ENCODE data around the gene RNH1. TPM values are rescaled to one million over a fixed set of nuclear protein-coding genes. Genes with fewer than 3 reads are reported as not detected.

RNH1 gene
- total RNA-seq, 2 experiments from 2014 or later: 65.5 to 65.7 TPM

- TF ChIP-seq CTCF (conservative IDR thresholded peaks at IDR 0.05; ENCODE audit: low read length): no peak
- TF ChIP-seq EZH2phosphoT487 (IDR thresholded peaks at IDR 0.05; ENCODE audit: borderline replicate concordance, low read depth, low read length): no peak
- Histone ChIP-seq H3K79me2 (ENCODE audit: insufficient read depth, low read depth, low read length) (no peaks in the 10 kb centered on the region), H3K27ac (ENCODE audit: low read depth, low read length, poor library complexity, severe bottlenecking) (no peak overlapping the region), H2AFZ (ENCODE audit: low read length) (no peak overlapping the region), H3K9me3 (ENCODE audit: low read length) (no peaks in the 10 kb centered on the region), H3K4me1 (ENCODE audit: insufficient read depth, low read length, poor library complexity, severe bottlenecking) (peaks cover 15% of the 10 kb centered on the region), H3K4me2 (ENCODE audit: low read length) (no peak overlapping the region), H4K20me1 (ENCODE audit: insufficient read depth, low read length) (no peaks in the 10 kb centered on the region), H3K9me2 (ENCODE audit: insufficient read depth, low read length) (no peaks in the 10 kb centered on the region), H3K36me3 (ENCODE audit: insufficient read depth, low read length) (peaks cover 1% of the 10 kb centered on the region), H3K4me3 (ENCODE audit: low read depth, low read length, poor library complexity, severe bottlenecking) (no peak overlapping the region)
- intact Hi-C loops (cut with micrococcal nuclease; ENCODE audit: unreplicated experiment): no loop called here
- CTCF ChIA-PET (ENCODE audit: unreplicated experiment): no interaction called here
- DNase-seq (ENCODE audit: low spot score): no peak
- no TSS peak for BruUV-seq (replicated peaks)
- POLR2A ChIA-PET: no interaction called here
Measured at GRCh38 chr11:488579-488978, 18.5 kb downstream of the RNH1 start.

- no peak overlapping the region for H3K4me3 ChIP-seq (ENCODE audit: low read depth, low read length, poor library complexity, severe bottlenecking)
- ChIA-PET CTCF (ENCODE audit: unreplicated experiment) (no interaction called here), POLR2A (no interaction called here)
- peaks cover 12% of the 10 kb centered on the region for H3K4me1 ChIP-seq (ENCODE audit: insufficient read depth, low read length, poor library complexity, severe bottlenecking)
- H3K9me3 ChIP-seq (ENCODE audit: low read length): no peaks in the 10 kb centered on the region
- H3K27ac ChIP-seq (ENCODE audit: low read depth, low read length, poor library complexity, severe bottlenecking): no peak overlapping the region
- H3K79me2 ChIP-seq (ENCODE audit: insufficient read depth, low read depth, low read length): no peaks in the 10 kb centered on the region
- DNase-seq (ENCODE audit: low spot score): no peak
- H4K20me1 ChIP-seq (ENCODE audit: insufficient read depth, low read length): no peaks in the 10 kb centered on the region
- intact Hi-C loops (cut with micrococcal nuclease; ENCODE audit: unreplicated experiment): no loop called here
- no peaks in the 10 kb centered on the region for H3K36me3 ChIP-seq (ENCODE audit: insufficient read depth, low read length)
- TF ChIP-seq EZH2phosphoT487 (IDR thresholded peaks at IDR 0.05; ENCODE audit: borderline replicate concordance, low read depth, low read length) (no peak), CTCF (conservative IDR thresholded peaks at IDR 0.05; ENCODE audit: low read length) (no peak)
- no TSS peak for BruUV-seq (replicated peaks)
- H3K4me2 ChIP-seq (ENCODE audit: low read length): no peak overlapping the region
- no peaks in the 10 kb centered on the region for H3K9me2 ChIP-seq (ENCODE audit: insufficient read depth, low read length)
- no peak overlapping the region for H2AFZ ChIP-seq (ENCODE audit: low read length)
Measured at GRCh38 chr11:488062-488461, 19.0 kb downstream of the RNH1 start.

- Histone ChIP-seq H3K79me2 (ENCODE audit: insufficient read depth, low read depth, low read length) (no peaks in the 10 kb centered on the region), H3K9me3 (ENCODE audit: low read length) (no peaks in the 10 kb centered on the region), H3K36me3 (ENCODE audit: insufficient read depth, low read length) (no peaks in the 10 kb centered on the region), H3K9me2 (ENCODE audit: insufficient read depth, low read length) (no peaks in the 10 kb centered on the region), H3K4me3 (ENCODE audit: low read depth, low read length, poor library complexity, severe bottlenecking) (no peak overlapping the region), H3K4me2 (ENCODE audit: low read length) (no peak overlapping the region), H3K27ac (ENCODE audit: low read depth, low read length, poor library complexity, severe bottlenecking) (no peak overlapping the region), H4K20me1 (ENCODE audit: insufficient read depth, low read length) (no peaks in the 10 kb centered on the region), H3K4me1 (ENCODE audit: insufficient read depth, low read length, poor library complexity, severe bottlenecking) (peaks cover 7% of the 10 kb centered on the region), H2AFZ (ENCODE audit: low read length) (no peak overlapping the region)
- intact Hi-C loops (cut with micrococcal nuclease; ENCODE audit: unreplicated experiment): no loop called here
- DNase-seq (ENCODE audit: low spot score): no peak
- BruUV-seq (replicated peaks): no TSS peak
- CTCF ChIA-PET (ENCODE audit: unreplicated experiment): no interaction called here
- POLR2A ChIA-PET: no interaction called here
- no peak for TF ChIP-seq CTCF (conservative IDR thresholded peaks at IDR 0.05; ENCODE audit: low read length)
- no peak for TF ChIP-seq EZH2phosphoT487 (IDR thresholded peaks at IDR 0.05; ENCODE audit: borderline replicate concordance, low read depth, low read length)
Measured at GRCh38 chr11:487571-488021, 19.4 kb downstream of the RNH1 start.

All from OCI-LY7 (cell line).